CD4-positive, alpha-beta T cell treated with Interleukin-10 for 1 hour (primary cell): ENCODE measurements around the gene RNF130.
"Not testable (repeated sequence)": the region's sequence is repeated elsewhere in the genome, so short reads cannot be mapped to it uniquely, and the experiment has no call there.

Source experiments
- DNase-seq: peaks from one replicate; pipeline ENCODE4 v3.0.0-alpha.2; 2020

RNF130 gene

DNA sequence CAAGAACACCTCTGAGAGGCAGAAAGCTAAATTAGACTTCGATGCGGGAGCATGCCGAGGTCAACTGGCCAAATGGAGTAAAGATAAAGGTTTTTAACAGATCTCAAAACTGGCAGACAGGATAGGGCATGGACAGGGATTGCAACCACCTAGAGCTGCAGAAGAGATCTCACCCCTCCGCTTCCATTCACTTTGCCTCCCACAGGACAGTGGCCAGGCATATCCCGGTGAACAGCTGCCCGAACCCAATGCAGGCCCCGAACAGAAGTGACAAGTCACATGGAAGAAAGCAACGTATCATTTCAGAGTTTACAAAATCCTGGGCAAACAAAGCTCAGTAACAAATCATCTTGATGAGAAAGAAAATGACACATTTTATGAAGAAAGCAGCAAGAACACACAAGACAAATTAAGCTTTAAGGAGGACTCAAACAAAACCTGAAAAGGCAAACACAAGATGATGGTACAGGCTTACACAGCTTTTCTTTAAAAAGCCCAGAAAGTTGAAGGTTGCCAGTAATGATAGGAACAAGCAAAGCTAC is 18.4 kb downstream of the RNF130 start:
- DNase-seq, result no peak

DNA sequence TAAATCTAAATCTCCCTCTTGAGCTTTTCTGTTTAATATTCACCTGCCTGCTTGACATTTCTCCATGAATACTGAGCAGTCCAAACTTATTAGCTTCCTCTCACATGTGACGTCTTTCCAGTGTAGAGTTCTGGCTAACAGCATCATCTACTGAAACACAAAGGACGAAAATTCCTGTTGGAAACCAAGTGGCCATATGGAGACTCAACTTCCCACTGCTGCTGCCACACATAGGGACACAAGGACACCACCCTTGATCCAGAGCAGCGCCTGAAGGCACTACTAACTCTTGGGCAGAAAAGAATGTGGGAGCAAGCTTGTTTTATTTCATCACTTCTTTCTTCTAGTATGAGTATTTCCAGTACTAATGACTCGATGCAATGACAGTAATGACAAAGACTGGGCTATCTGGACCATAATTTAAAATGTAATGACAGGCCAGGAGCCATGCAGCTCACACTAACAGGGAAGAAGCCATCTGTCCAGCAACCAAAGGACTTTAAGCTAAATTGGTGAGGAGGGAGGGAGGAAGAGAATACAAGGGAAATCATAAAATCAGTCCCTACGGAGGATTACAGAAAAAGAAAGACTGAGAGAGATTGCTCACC is 19.2 kb downstream of the RNF130 start:
- no peak for DNase-seq

DNA sequence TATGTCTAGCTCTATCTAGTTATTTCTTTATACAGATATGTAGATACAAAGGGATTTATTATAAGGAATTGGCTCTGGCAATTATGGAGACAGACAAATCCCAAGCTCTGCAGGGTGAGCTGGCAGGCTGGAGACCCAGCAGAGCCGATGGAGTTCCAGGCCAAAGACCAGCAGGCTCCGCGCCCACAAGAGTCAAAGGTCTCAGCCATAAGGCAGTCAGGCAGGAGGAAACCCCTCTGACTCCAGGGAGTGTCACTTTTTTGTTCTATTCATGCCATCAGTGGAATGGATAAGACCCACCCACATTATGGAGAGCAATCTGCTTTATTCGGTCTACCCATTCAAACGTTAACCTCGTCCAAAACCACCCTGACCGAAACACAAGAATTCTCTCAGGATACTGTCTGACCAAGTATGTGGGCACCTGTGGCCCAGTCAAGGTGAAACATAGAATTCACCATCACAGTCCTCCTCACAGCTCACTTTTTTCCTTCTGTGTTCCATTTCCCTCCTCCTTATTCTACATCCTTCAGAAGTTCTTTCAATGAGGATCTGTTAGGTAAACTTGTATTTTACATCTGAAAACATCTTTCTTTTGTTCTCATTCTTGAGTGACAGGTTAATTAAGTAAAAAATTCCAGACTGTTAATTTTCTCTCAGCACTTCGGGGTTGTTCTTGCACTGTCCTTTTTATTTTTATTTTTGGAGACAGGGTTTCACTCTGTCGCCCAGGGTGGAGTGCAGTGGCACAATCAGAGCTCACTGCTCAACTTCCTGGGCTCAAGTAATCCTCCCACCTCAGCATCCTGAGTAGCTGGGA is 21.2 kb downstream of the RNF130 start:
- no peak for DNase-seq

DNA sequence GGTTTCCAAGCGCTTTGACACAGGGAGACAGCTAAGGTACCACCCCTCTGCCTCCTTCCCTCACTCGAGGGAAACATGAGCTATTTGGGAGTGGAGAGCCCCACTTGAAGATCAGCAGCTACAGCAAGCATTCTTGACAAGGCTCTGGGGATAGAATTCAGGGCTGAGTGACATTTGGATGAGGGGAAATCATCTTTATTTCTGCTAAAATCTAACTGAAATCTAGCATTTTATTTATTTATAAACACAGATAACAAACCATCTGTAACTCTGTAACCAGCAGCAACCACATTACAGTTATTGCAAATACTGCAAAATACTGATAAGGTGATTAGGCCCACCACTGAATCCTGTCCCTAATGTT is 22.4 kb downstream of the RNF130 start:
- DNase-seq, result no peak

DNA sequence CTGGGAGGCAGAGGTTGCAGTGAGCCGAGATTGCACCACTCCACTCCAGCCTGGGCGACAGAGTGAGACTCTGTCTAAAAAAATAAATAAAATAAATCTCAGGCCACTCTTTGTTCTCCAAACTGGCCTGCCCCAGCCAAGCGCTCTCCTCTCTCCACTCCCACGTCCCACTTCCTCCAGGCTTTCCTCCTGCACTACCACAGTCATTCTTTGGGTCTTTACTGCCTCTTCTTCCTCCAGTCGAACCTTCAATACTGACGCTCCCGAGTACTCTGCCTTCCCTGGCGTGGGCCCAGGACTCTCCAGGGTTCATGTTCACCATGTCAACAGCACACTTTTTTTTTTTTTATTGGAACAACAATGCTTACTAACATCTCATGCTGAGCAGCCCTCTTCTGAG is 23.9 kb downstream of the RNF130 start:
- no peak for DNase-seq

DNA sequence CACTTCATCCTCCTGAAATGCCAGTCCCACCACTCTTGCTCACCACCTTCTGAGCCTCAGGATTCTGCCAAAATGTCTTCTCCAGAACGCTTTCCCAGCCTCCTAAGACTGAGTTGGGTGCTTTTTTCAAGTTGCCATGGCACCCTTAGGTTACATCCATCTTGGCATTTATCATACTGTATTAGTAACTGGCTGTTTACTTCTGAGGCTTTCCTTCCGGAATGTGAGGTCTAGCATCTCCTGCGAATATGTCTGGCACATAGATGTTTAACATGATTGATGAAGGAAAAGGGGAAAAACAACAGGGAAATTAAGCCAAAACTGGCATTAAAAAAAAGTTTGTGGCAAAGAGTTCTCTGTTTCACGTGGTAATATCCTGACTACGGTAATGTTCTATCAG is 24.9 kb downstream of the RNF130 start:
- no peak for DNase-seq

DNA sequence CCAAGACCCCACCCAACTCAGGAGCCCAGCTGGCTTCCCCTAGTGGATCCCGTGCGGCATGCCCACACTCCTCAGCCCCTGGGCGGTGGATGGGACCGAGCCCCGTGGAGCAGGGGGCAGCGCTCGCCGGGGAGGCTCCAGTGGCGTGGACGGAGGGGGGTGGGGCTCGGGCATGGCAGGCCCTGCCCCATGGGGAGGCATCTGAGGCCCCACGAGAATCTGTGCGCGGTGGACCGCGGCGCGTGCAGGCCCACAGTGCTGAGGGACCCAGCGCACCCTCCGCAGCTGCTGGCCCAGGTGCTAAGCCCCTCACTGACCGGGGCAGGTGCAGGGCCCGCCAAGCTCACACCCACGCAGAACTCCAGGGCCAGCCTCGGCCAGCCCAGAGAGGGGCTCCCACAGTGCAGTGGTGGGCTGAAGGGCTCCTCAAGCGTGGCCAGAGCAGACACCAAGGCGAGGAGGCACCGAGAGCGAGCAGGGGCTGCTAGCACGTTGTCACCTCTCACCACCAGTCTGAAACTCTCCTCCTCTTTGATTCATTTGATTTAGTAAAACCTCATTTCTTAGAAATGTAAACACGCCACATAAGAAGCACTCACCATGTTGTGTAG is 25.6 kb downstream of the RNF130 start:
- DNase-seq, result no peak

DNA sequence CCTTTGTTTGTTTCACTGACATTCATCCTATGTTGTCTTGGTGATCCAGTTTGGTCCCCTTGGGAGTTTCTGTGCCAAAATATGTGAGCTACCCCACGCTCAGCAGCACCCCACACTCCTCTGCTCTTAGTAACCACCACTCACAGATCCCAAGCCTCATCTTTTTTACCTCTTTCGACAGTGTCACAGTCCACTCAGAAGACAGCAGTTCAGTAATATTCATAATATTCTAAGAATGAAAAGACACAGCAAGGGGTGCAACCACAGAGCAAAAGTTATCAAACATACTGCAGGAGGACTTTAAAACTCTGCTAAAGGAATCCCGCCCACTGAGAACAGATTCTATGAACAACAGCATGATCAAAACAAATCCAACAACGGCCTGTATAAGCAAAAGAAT is 28.2 kb downstream of the RNF130 start:
- no peak for DNase-seq

DNA sequence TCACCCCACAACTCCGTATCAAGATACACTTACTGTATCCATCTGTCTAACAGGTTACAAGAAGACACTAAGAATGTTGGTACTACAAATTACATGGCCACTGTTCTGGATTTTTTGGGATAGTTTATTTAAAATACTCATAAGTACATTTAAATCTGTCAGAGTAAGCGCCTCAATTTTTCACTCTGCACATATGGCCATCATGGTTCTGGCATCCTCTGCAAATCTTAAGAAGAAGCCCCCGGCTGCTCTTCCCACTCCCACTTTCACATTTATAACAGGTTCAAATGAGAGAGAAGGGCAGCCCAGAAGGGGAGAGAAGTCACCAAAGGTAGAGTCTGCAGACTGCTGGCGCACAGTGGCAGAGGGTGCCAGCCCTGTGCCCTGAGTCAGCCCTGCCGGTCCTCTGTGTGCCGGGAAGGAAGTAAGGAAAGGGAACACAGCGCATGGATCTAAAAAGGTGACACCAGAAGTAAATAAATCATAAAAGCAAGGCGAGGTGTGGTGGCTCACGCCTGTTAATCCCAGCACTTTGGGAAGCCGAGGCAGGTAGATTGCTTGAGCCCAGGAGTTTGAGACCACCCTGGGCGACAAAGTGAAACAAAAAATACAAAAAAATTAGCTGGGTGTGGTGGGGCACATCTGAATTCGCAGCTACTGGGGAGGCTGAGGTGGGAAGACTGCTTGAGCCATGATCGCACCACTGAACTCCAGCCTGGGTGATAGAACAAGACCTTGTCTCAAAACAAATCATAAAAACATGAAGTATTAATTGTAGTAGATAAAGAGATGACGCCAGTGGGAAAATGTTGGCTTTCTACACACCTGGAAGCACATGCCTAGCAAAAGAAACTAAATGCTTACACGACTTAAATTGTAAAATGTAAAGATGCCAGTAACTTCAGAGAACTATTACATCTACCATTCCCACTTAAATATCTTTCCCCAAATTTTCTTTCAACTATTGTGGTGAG is 30.0 kb downstream of the RNF130 start:
- no peak for DNase-seq

DNA sequence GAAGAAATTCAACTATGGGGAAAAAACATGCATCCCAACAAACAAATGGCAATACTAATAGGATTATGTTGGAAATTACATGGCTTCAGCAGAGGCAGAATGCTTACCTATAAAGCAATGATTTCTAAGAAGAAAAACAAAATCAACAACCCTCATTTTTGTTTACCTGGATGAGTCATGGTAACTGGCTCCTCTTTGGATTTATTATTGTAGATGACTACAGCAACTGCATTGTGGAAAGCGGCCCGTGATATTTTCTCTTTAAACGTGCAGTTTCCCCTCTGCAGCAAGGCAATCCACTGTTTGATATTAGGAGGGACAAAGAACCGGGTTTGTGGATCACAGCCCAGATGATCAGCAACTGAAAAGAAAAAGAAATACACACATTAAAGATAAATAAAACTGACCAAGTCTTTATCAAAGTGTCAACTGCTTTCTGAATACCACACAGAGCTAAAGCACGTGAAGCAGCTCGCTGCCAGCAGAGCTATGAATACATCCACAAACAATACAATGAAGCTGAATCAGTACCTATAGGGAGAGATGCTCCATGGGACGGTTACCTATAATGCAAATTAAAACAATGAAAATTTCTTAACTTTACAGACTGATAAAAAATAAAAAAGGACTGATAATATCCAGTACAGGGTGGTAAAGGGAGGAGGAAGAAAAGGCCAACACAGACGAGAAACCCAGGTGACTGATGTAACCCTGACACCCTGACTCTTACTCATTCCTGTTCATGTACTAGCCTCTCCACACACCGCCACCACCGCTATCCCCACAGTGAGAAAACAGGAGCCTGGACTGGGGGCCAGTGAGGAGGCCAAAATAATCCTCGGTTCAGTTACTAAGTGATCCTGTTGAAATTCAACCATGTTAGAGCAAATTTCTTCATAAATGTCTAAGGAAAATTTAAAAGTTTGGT is 31.0 kb downstream of the RNF130 start:
- no peak for DNase-seq

DNA sequence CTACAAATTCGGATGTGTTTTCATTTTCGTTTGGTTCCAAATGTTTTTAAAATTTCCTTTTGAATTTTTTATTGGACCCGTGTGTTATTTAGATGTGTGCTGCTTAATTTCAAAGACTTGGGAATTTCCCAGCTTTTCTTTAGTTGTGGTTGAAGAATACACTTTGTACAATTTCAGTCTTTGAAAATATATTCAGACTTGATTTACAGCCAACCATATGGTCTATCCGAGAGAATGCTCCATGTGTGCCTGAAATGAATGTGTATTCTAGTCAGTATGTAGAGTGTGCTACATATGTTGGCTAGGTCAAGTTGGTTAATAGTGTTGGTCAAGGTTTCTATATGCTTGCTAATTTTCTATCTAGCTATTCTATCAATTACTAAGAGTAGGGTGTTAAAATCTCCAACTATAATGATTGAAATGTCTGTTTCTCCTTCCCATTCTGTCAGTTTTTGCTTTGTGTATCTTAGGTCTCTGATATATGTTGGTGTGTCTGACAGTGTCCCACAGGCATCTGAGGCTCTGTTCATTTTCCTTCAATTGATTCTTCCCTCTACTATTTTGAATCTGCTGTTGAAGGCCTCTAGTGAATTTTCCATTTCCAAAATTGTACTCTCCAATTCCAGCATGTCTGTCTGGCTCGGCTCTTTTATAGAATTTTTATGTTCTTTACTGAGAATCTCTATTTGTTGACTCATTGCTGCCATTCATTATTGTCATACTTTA is 36.2 kb downstream of the RNF130 start:
- DNase-seq, result no peak

DNA sequence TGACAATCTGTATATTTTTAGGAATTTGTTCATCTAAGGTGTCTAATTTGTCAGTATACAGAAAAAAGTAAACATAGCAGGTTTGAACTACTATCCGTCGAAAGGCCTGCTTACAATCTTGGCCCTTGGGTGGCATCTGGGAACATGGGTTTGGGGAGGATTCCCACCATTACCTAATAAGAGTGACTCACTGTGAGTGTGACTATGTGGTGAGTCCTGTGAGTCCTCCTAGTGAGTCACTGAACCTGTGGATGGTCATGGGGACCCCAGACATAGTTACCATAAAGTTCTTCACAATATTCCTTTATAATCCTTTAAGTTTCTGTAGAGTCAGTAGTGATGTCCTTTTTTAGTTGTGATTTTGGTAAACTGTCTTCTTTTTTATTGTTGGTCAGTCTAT is 37.0 kb downstream of the RNF130 start:
- no peak for DNase-seq

DNA sequence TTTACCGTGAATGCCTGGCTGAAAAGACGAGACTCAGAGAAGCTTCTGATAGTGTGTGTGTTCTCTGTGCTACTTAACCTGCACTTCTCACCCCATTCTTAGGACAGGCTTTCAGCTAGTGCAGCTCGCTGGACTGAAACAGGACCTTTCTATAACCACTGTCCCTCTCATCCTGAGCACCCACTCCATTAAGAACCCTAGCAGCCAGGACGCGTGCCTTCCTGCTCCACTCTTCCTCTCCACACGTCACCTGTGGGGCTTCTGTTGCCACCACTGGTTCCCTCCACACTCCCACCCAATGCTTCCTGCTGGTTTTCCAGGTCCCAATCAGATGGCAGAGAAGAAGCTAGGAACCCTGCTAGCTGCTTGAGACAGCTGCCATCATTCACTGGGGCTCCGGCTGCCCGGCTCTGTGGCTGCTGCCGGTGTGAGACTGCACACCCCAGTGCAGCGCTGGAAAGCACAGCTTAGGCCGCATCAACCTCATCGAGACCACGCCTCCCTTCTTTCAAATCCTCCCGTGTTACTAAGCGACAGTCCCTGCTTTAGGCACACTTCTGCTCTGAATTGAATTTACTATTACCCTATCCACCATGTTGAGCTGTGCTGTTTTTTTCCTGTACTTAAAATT is 44.0 kb downstream of the RNF130 start:
- no peak for DNase-seq

DNA sequence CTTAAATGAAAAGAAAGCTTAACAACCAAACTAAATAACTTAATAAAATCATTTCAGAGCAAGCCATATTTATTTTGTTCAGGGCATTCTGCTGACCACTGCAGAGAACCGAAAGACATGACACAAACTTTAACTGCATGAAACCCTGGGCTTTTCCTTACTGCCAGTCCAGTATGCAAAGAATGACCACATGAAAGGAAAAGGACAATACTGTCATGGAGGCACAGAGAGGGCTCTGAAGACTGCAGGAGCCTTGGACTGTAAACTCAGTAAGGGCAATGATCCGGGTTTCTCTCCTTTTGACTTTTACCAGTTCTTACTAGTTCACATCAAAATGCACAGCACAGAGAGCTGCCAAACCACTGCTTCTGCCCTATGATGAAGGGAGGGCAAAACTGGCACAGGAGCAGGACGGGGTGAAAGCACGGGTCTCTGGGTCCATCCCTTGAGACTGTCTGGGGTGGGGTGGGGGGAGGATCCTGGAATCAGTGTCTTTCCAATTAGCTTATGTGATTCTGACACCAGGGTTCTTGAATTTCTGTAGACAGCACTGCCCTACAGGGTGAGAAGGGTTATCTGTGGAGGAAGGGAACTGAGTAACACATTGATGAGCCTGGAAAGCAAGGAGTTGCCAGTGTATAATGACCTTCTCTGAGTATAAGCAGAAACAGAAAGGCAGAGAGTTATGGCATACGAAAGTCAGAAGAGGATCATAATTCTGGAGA is 44.7 kb downstream of the RNF130 start:
- DNase-seq, result no peak

DNA sequence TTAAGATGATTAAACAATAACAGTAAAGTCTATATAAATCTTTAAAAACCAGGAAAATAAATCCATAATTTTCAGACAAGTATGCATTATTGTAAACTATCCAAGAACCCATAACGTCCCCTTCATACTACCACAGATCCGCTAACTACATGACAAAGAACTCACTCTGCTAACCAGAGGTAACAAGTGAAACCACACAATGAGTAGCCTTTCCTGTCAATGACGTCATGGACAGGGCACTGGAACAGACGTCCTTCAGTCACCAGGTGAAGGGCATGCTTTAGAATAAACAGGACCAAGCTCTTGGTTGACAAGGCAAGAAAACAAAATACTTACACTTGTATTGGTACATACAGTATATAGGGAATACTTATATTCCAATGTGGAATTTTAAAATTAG is 45.2 kb downstream of the RNF130 start:
- no peak for DNase-seq

DNA sequence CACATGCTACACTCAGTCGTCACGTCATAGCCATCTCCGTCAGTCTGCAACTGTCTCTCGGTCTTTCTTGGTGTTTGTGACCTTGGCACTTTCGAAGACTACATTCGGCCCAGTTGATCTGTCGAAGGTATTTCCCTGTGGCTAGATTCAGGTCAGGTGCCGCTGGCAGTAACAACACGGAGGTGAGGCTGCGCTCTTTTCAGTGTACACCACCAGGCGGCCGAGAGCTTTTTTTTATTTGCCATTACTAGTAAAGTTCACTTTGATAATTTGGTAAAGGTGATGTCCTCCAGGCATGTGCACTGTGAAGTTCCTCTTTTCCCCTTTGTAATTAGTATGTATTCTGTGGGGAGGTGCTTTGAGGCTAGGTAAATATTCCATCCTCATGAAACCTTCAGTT is 49.7 kb downstream of the RNF130 start:
- DNase-seq, result no peak

DNA sequence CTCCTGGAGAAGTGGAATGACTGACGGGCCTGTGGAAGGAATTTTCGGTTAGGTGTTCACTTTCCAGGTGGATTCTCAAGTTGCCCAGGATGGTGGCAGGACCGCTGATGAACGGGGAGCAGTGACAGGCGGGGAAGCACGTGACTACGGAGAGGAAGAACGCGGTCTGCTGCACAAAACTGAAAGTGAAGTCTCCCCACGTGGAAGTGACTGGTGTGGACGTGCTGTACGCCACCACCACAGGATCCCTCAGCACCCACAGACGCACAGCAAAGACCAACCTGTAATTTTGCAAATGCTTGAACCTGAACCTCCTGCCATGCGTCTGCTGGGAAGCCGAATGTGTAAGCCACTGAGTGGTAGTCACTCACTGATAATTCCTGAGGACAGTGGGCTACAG is 51.4 kb downstream of the RNF130 start:
- DNase-seq, result no peak

DNA sequence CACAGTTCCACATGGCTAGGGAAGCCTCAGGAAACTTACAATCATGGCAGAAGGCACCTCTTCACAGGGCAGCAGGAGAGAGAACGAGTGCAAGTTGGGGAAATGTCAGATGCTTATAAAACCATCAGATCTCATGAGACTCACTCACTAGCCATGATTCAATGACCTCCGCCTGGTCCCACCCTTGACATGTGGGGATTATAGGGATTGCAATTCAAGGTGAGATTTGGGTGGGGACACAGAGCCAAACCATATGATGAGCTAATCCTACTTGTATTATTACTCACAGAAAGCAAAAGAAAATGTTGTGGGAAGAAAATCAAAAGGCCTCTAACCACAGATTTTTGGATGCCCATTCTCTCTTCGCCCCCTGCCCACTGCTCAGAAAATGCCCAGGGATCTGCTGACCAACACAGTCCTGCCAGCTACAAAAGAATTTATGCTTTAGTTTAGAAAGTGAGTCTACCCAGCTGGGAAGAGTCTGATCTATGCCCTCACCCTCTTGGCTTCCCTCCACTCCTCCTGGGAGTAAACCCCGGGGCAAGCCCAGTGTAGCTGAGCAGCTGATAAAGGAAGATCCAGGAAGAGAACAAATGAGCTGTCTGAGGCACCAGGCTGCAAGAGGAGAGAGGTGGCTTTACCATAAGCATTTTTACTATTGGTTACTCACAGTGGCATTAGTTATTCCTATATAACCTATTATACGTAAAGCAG is 53.1 kb downstream of the RNF130 start:
- no peak for DNase-seq

DNA sequence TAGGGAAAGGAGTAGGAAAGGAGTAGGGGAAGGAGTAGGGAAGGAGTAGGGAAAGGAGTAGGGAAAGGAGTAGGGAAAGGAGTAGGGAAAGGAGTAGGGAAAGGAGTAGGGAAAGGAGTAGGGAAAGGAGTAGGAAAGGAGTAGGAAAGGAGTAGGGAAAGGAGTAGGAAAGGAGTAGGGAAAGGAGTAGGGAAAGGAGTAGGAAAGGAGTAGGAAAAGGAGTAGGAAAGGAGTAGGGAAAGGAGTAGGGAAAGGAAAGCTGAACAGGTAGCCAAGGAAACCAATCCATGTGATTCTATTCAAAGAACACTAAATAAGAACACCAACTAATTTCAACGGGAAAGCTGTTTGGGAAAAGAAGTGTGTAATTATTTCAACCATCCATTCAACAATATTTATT is 56.0 kb downstream of the RNF130 start:
- DNase-seq, result not testable (repeated sequence)
